Measurements from ENCODE around the gene HHAT. TPM values are rescaled to one million over a fixed set of nuclear protein-coding genes. Genes with fewer than 3 reads are reported as not detected.
A peak's percentile ranks its signal among the peaks of the same experiment; 100 is the strongest.

The HHAT gene
- total RNA-seq, 4 donors from 2014 or later = 0.83 to 1.6 (median 1.2) TPM

DNA sequence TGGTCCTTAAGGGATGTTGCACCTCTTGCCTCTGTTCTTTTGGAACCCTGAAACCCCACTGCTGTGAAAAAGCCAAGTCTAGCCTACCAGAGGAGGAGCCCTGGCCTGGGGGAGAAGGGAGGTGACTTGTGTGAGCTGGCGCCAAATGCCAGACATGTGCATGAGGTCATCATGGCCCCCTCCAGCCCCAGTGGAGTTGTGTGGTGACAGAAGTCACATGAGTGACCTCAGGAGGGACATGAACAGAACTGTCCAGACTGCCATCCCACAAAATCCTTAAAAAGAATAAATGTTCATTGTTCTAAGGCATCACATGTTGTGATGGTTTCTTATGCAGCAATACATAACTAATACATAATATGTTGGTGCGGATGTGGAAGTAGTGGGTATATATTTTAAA, 10.8 kb downstream of the HHAT start:
- TF ChIP-seq POLR2A (IDR thresholded peaks at IDR 0.05; ENCODE audit: low read depth) = no peak
- no peak for TF ChIP-seq EP300 (IDR thresholded peaks at IDR 0.05)
- Histone ChIP-seq H3K4me1 (peaks cover 5 to 40% (median 22%) of the 10 kb centered on the region in 4 donors), H3K27me3 (no peaks in the 10 kb centered on the region), H3K27ac (replicated peaks in 1 of 4) (no peak overlapping the region), H3K9me3 (no peaks in the 10 kb centered on the region), H3K4me3 (no peak overlapping the region), H3K36me3 (no peaks in the 10 kb centered on the region)
- no peak for DNase-seq (ENCODE audit: extremely low spot score)
- intact Hi-C loops (cut with DNase I) = no loop called here
- WGBS = 94% methylated on average over 2 of the region's 2 CpGs

DNA sequence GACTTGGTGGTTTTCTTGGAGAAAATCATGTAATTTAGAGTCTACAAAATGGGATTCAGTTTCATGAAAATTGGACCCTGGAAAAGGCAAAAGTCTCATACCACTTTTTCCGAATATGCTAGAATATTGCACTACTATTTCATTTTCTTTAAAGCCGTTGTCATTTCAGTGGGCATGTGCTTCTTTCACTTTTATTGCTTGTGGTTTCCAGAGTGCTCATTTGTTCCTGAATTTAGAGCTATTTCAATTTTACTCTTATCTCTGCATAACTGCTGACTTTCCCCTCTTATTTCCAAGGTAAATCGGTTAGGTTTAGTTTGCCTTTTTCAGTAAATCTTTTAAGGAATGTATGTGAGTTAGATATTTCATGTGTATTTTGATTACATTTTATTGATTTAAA, 11.6 kb downstream of the HHAT start:
- Histone ChIP-seq H3K27me3 (no peaks in the 10 kb centered on the region), H3K4me1 (peaks cover 5 to 35% (median 22%) of the 10 kb centered on the region in 4 donors), H3K36me3 (no peaks in the 10 kb centered on the region), H3K27ac (replicated peaks in 1 of 4) (no peak overlapping the region), H3K4me3 (no peak overlapping the region), H3K9me3 (no peaks in the 10 kb centered on the region)
- intact Hi-C loops (cut with DNase I) = no loop called here
- no peak for DNase-seq (ENCODE audit: extremely low spot score)
- TF ChIP-seq EP300 (IDR thresholded peaks at IDR 0.05) = no peak
- no peak for TF ChIP-seq POLR2A (IDR thresholded peaks at IDR 0.05; ENCODE audit: low read depth)
- no peak for TF ChIP-seq POLR2AphosphoS5 (IDR thresholded peaks at IDR 0.05)
- TF ChIP-seq, protein P1, sequence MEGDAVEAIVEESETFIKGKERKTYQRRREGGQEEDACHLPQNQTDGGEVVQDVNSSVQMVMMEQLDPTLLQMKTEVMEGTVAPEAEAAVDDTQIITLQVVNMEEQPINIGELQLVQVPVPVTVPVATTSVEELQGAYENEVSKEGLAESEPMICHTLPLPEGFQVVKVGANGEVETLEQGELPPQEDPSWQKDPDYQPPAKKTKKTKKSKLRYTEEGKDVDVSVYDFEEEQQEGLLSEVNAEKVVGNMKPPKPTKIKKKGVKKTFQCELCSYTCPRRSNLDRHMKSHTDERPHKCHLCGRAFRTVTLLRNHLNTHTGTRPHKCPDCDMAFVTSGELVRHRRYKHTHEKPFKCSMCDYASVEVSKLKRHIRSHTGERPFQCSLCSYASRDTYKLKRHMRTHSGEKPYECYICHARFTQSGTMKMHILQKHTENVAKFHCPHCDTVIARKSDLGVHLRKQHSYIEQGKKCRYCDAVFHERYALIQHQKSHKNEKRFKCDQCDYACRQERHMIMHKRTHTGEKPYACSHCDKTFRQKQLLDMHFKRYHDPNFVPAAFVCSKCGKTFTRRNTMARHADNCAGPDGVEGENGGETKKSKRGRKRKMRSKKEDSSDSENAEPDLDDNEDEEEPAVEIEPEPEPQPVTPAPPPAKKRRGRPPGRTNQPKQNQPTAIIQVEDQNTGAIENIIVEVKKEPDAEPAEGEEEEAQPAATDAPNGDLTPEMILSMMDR (IDR thresholded peaks at IDR 0.05) = no peak
- 74% methylated on average over 3 of the region's 3 CpGs for WGBS

DNA sequence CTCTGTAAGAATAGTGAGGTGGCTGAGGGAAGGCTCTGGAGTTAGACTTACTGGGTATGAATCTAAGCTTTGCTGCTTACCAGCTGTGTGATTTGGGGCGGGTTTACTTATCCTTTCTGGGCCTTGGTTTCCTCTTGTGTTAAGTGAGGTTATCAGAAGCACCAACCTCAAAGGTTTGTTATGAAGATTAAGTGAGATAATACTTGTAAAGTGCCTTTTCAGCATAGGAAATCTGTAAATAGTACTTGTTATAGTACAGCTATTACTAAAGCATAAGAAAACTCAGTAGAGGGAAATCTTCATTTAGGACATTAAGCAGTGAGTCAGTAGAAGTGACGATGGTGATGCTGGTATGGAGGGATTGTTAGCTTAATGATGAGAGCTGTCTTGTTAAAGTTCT, 12.1 kb downstream of the HHAT start:
- Histone ChIP-seq H3K4me3 (no peak overlapping the region), H3K27ac (replicated peaks in 1 of 4) (no peak overlapping the region), H3K27me3 (no peaks in the 10 kb centered on the region), H3K36me3 (no peaks in the 10 kb centered on the region), H3K9me3 (no peaks in the 10 kb centered on the region), H3K4me1 (peaks cover 5 to 32% (median 22%) of the 10 kb centered on the region in 4 donors)
- WGBS = 76% methylated on average over 2 of the region's 2 CpGs
- TF ChIP-seq POLR2A (IDR thresholded peaks at IDR 0.05; ENCODE audit: low read depth) (no peak), POLR2AphosphoS5 (IDR thresholded peaks at IDR 0.05) (no peak), EP300 (IDR thresholded peaks at IDR 0.05) (no peak)
- TF ChIP-seq, protein P1 (IDR thresholded peaks at IDR 0.05) = no peak
- intact Hi-C loops (cut with DNase I) = no loop called here
- DNase-seq (ENCODE audit: extremely low spot score) = no peak

DNA sequence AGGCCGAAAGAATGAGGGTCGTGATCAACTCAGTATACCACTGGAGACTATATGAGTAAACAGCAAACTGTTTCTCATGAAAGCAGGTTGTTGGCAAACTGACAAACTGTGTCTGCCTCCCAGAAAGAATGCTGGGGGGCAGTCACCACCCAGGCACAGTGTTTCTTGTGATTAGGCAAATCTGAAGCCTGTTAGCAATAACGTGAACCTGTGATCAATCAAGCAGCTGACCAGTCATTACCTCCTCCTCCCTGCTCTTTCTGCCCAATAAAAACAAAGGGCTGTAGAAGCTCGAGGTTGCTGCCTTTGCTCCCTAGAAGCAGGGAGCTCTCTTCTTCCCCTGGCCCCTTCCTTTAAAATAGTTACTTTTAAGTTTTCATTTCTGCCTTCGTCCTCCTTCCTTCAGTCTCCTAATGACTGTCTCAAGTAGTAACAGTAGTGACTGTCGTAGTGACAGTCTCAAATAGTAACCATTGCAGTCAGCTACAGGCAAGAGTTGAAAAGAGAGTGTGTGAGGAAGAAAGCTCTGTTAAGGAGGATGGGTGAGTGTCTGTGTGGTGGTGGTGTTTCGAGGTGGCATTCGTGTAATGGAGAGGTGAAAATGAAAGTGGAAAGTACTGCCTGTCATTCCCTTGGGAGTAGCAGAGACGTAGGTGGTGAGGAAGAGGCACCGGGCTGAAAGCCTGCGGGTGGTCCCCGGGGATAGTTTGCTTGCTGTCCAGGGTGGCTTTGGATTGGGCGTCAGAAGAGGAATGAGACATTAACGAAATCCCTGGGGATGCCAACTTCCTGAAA, 14.5 kb downstream of the HHAT start:
- intact Hi-C loops (cut with DNase I) = no loop called here
- no peaks in the 10 kb centered on the region for H3K36me3 ChIP-seq
- no peaks in the 10 kb centered on the region for H3K27me3 ChIP-seq
- H3K4me1 ChIP-seq = peaks cover 5 to 32% (median 22%) of the 10 kb centered on the region in 4 donors
- H3K9me3 ChIP-seq = no peaks in the 10 kb centered on the region
- DNase-seq (ENCODE audit: extremely low spot score) = no peak
- no peak for TF ChIP-seq POLR2A (IDR thresholded peaks at IDR 0.05; ENCODE audit: low read depth)
- TF ChIP-seq EP300 (IDR thresholded peaks at IDR 0.05) = no peak
- TF ChIP-seq, protein P1 (IDR thresholded peaks at IDR 0.05) = no peak
- no peak for TF ChIP-seq POLR2AphosphoS5 (IDR thresholded peaks at IDR 0.05)
- 32% methylated on average over 14 of the region's 14 CpGs for WGBS
- peak overlapping the region; percentile 45 to 59 (median 52) for H3K4me3 ChIP-seq
- H3K27ac ChIP-seq (replicated peaks in 1 of 4) = peak overlapping the region; percentile 40 to 67 (median 52)

DNA sequence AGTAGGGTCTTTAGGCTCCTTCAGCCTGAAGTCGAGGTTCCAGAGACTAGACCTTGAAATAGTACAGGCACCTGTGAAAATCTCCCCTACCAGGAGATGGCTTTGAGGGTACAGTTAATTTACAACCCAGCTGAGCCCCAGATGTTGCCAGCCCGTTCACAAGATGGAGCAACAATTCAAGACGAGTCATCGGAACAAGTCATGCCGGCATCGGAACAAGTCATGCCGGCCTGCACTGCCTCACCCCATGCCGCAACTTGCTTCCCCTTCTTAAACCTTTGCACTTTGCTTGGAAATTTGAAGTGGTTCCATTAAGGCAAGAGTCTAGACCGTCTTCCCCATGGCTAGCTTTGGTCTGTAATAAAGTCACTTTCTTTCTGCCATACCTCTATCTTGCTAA, 16.0 kb downstream of the HHAT start:
- Histone ChIP-seq H3K36me3 (peaks cover 0 to under 1% (median 0%) of the 10 kb centered on the region in 4 donors), H3K27me3 (no peaks in the 10 kb centered on the region), H3K9me3 (no peaks in the 10 kb centered on the region), H3K27ac (replicated peaks in 1 of 4) (no peak overlapping the region), H3K4me1 (peaks cover 5 to 32% (median 22%) of the 10 kb centered on the region in 4 donors), H3K4me3 (no peak overlapping the region)
- 81% methylated on average over 6 of the region's 9 CpGs for WGBS
- no peak for TF ChIP-seq POLR2AphosphoS5 (IDR thresholded peaks at IDR 0.05)
- TF ChIP-seq EP300 (IDR thresholded peaks at IDR 0.05) = no peak
- TF ChIP-seq, protein P1 (IDR thresholded peaks at IDR 0.05) = no peak
- TF ChIP-seq POLR2A (IDR thresholded peaks at IDR 0.05; ENCODE audit: low read depth) = no peak
- DNase-seq (ENCODE audit: extremely low spot score) = peak; percentile 24
- intact Hi-C loops (cut with DNase I) = no loop called here

Data from esophagus muscularis mucosa (tissue), 4 donors.